Right lobe of liver (tissue), 6 donors: Measurements from ENCODE around the gene ZBTB47. TPM values are rescaled to one million over a fixed set of nuclear protein-coding genes. Genes with fewer than 3 reads are reported as not detected.

Source experiments
- ATAC-seq, 4 donors: fragments of 200-7000 bp; cut with Tn5 transposase; one replicate each; pipeline ENCODE4 v1.9.1; 2020; ENCODE audit warnings: mild to moderate bottlenecking in 4 of 4, moderate library complexity in 4 of 4
- DNase-seq, 3 donors: peaks; one replicate each; pipeline ENCODE4 v3.0.0-alpha.2; 2020
- H3K27ac ChIP-seq, 3 donors: fragments of 200-600 bp; one replicate each; pipeline ENCODE4 v1.8.0; 2022
- H3K27me3 ChIP-seq, 2 donors: fragments of 200-600 bp; one replicate each; pipeline ENCODE4 v1.8.0; 2022
- H3K36me3 ChIP-seq, 4 donors: fragments of 200-600 bp; sonication (generic) in 1 of 4; one replicate each; pipeline versions ENCODE4 v1.5.1 to v1.8.0; 2017 to 2022; ENCODE audit warnings: control low read depth in 1 of 4
- H3K4me1 ChIP-seq, 4 donors: fragments of 200-600 bp; sonication (generic) in 1 of 4; one replicate each; pipeline versions ENCODE4 v1.5.1 to v1.8.0; 2017 to 2022; ENCODE audit warnings: control low read depth in 1 of 4
- H3K4me3 ChIP-seq, 3 donors: fragments of 200-600 bp; one replicate each; pipeline ENCODE4 v1.8.0; 2022
- H3K9me3 ChIP-seq, 4 donors: fragments of 200-600 bp; sonication (generic) in 1 of 4; one replicate each; pipeline versions ENCODE4 v1.5.1 to v1.8.0; 2017 to 2022; ENCODE audit warnings: control low read depth in 1 of 4
- POLR2A ChIP-seq: fragments of 450-650 bp; IDR thresholded peaks from one replicate; pipeline ENCODE4 v1.6.1; 2017; ENCODE audit warnings: antibody characterized with exemption, mild to moderate bottlenecking
- WGBS: methylation state at CpG from one replicate; pipeline ENCODE4 v1.1.6; 2018; ENCODE audit warnings: low coverage, low lambda C conversion rate; ENCODE audit not compliant: insufficient coverage; ENCODE audit errors: missing lambda C conversion rate; 5-methylcytosine and 5-hydroxymethylcytosine counted together
- intact Hi-C, 2 donors: fragments of 100-400 bp; cut with DNase I; formaldehyde crosslinking; loops; one replicate each; pipeline versions ENCODE4 v1.11.2 to v1.14.1; 2022
- total RNA-seq, 6 experiments: library from RNA; depleted of rRNA in 2 of 6; stranded (reverse); fragments of >200 nt in 2 of 6; fragmentation: NEBNext Ultra II Directional in 3 of 6; extraction: Animal tissue kit (Norgen Biotek cat#: 25700) in 3 of 6; gene quantifications; one replicate each; pipeline versions ENCODE4 v1.1.0 to v1.2.4, GENCODE V29; 2016 to 2023
- TF ChIP-seq, protein P1 (sequence below), 4 donors: fragments of 200-600 bp in 3 of 4; fragments of 450-650 bp in 1 of 4; IDR thresholded peaks; one replicate each; pipeline versions ENCODE4 v1.5.1 to v1.8.0; 2016 to 2022; ENCODE audit warnings: antibody characterized with exemption in 4 of 4, mild to moderate bottlenecking in 2 of 4
- donor health status: DM: no; HTN: yes; CAD: no.
- donor health status: DM: no; HTN: no; CAD: no.
- donor health status: DM: no; HTN: no; CAD: no.
- donor health status: DM: no; HTN: yes; CAD: no.
- donor health status: DM: no; HTN: yes; CAD: no.

Gene ZBTB47
- total RNA-seq, 6 experiments from 2014 or later = 2.2 to 8.9 (median 4.9) TPM

DNA sequence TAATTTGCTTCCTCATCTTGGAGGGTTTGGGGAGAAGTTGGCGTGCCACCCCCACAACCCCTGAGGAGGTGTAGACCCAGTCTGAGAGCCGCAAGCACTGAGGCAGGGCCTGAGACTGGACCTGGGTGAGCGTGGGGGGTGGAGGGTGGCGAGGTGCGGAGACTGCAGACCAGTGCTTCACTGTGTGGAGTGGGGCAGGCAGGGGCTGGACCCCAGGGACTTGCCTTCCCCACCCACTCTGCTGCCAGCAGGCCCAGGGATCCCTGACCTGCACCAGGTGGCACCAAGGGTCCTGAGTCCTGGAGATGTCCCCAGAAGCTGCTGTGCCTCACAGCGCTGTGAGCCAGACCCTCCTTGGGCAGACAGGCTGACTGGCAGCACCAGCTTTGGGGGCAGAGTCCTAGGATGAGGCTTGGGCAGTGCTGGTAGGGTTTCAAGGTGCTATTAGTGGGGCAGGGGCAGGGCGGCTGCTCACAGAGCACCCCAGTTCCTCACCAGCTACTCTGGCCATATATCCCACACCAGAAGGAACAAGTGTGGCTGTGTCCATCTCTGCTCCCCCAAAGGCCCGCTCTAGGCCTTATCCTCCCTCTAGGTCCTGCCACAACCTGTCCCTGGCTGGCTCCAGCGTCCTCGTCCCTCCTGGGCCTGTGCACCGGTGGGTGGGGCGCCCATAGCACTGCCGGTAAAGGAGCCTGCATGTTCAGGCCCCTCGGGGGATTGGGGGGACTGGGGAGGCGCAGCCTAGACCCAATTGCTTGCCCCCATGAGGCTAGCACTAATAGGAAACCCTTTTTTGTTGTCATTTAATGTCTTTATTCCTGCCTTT lies 11.8 kb downstream of the ZBTB47 start:
- Histone ChIP-seq H3K27ac (no peak overlapping the region), H3K4me3 (no peak overlapping the region), H3K36me3 (no peaks in the 10 kb centered on the region), H3K27me3 (no peaks in the 10 kb centered on the region), H3K9me3 (no peaks in the 10 kb centered on the region), H3K4me1 (no peaks in the 10 kb centered on the region)
- DNase-seq = no peak
- intact Hi-C loops = no loop called here
- no peak for ATAC-seq
- WGBS = 80% methylated on average over 2 of the region's 15 CpGs
- no peak for TF ChIP-seq POLR2A
- TF ChIP-seq, protein P1, sequence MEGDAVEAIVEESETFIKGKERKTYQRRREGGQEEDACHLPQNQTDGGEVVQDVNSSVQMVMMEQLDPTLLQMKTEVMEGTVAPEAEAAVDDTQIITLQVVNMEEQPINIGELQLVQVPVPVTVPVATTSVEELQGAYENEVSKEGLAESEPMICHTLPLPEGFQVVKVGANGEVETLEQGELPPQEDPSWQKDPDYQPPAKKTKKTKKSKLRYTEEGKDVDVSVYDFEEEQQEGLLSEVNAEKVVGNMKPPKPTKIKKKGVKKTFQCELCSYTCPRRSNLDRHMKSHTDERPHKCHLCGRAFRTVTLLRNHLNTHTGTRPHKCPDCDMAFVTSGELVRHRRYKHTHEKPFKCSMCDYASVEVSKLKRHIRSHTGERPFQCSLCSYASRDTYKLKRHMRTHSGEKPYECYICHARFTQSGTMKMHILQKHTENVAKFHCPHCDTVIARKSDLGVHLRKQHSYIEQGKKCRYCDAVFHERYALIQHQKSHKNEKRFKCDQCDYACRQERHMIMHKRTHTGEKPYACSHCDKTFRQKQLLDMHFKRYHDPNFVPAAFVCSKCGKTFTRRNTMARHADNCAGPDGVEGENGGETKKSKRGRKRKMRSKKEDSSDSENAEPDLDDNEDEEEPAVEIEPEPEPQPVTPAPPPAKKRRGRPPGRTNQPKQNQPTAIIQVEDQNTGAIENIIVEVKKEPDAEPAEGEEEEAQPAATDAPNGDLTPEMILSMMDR (IDR thresholded peaks at IDR 0.05) = no peak

DNA sequence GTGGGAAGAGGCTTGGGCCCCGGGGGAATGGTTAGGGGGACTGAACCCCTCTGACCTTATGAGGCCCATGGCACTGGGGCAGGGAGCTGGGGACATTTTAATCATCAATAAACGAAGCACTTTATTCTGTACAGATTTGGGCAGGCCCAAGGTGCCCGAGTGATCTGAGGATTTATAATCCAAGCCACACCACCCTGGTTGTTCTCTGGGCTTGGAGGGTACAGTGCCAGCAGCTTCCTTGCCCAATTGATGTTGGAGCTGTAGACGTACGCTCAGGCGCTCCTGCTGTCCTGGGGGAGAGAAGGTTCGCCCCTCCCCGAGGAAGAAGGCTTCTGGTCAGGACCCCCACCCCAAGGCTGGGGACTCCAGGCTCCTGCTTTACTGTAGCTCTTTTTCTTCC lies 12.5 kb downstream of the ZBTB47 start:
- H3K27me3 ChIP-seq = no peaks in the 10 kb centered on the region
- H3K4me3 ChIP-seq = no peak overlapping the region
- H3K36me3 ChIP-seq = no peaks in the 10 kb centered on the region
- H3K9me3 ChIP-seq = no peaks in the 10 kb centered on the region
- intact Hi-C loops = no loop called here
- no peak for DNase-seq
- WGBS = 83% methylated on average over 2 of the region's 8 CpGs
- no peak for TF ChIP-seq POLR2A
- TF ChIP-seq, protein P1 (IDR thresholded peaks at IDR 0.05) = no peak
- no peak for ATAC-seq
- no peaks in the 10 kb centered on the region for H3K4me1 ChIP-seq
- no peak overlapping the region for H3K27ac ChIP-seq

DNA sequence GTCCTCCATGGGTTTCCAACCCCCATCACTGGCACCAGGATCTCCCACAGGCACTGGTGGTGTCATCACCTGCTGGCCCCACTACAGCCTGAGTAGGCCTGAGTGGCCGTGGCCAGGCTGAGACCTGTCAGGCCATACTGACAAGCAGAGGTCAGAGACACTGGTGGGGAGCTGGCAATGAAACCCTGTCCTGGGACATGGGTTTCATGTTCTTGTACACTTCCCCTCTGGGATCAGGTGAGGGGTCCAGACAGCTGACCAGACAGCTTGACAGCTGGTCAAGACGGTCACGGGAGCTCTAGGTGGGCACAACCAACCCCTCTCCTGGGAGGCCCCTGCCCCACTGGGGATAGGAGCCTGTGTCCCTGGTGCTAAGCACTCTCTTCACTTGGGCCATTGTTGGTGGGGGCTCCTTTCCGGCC lies 13.1 kb downstream of the ZBTB47 start:
- H3K36me3 ChIP-seq = no peaks in the 10 kb centered on the region
- H3K9me3 ChIP-seq = no peaks in the 10 kb centered on the region
- H3K27ac ChIP-seq = no peak overlapping the region
- ATAC-seq (no peak), DNase-seq (no peak)
- TF ChIP-seq POLR2A = no peak
- TF ChIP-seq, protein P1 (IDR thresholded peaks at IDR 0.05) = no peak
- H3K4me3 ChIP-seq = no peak overlapping the region
- no peaks in the 10 kb centered on the region for H3K4me1 ChIP-seq
- WGBS = 67% methylated on average over 1 of the region's 4 CpGs
- no peaks in the 10 kb centered on the region for H3K27me3 ChIP-seq
- intact Hi-C loops = no loop called here

DNA sequence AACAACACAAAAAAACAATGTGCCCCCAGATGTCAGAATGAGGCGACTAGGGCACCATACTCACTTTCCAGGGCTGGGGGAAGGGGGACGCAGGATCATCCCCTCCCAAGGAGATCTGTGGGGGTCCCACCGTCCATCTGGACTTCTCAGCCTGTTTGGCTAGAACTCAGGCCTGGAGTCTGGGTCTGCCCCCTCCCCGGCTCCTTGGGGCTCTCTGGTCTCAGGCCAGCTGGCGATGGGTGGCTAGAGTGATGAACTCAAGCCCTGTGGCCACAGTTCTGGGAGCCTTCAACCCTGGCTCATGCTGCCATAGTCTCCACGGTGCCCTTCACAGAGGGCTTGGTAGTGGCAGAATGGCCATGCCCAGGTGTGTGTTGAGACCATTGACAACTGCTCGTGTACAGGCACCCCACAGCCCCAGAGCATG lies 13.6 kb downstream of the ZBTB47 start:
- H3K4me1 ChIP-seq = no peaks in the 10 kb centered on the region
- ATAC-seq (no peak), DNase-seq (no peak)
- no peaks in the 10 kb centered on the region for H3K36me3 ChIP-seq
- H3K27ac ChIP-seq = no peak overlapping the region
- no peak overlapping the region for H3K4me3 ChIP-seq
- WGBS = 54% methylated on average over 4 of the region's 7 CpGs
- H3K27me3 ChIP-seq = no peaks in the 10 kb centered on the region
- intact Hi-C loops = no loop called here
- H3K9me3 ChIP-seq = no peaks in the 10 kb centered on the region
- no peak for TF ChIP-seq POLR2A
- TF ChIP-seq, protein P1 (IDR thresholded peaks at IDR 0.05) = no peak
